RWPE2 (cell line): ENCODE results near the gene IZUMO1.

Source experiments
- ATAC-seq: fragments of 200-7000 bp; cut with Tn5 transposase; 3 replicates; pipeline ENCODE4 v1.9.1; 2021; ENCODE audit warnings: low read depth
- DNase-seq: peaks from one replicate; pipeline ENCODE4 v3.0.0-alpha.2; 2020; ENCODE audit warnings: low spot score
- H3K27ac ChIP-seq: fragments of 450-650 bp; 2 replicates; pipeline ENCODE4 v1.5.1; 2017; ENCODE audit warnings: mild to moderate bottlenecking; ENCODE audit not compliant: poor library complexity, severe bottlenecking
- H3K27me3 ChIP-seq: fragments of 250-450 bp; sonication (Bioruptor Pico); 2 replicates; pipeline ENCODE4 v1.5.1; 2021; ENCODE audit warnings: mild to moderate bottlenecking, moderate library complexity; ENCODE audit not compliant: insufficient read depth, poor library complexity, severe bottlenecking
- H3K36me3 ChIP-seq: fragments of 250-450 bp; sonication (Bioruptor Pico); 2 replicates; pipeline ENCODE4 v1.5.1; 2020; ENCODE audit warnings: low read depth, mild to moderate bottlenecking, moderate library complexity
- H3K4me1 ChIP-seq: fragments of 250-450 bp; sonication (Bioruptor Pico); 2 replicates; pipeline ENCODE4 v1.5.1; 2021; ENCODE audit warnings: mild to moderate bottlenecking, moderate library complexity; ENCODE audit not compliant: insufficient read depth, poor library complexity, severe bottlenecking
- H3K4me3 ChIP-seq: fragments of 250-450 bp; sonication (Bioruptor Pico); 2 replicates; pipeline ENCODE4 v1.5.1; 2021; ENCODE audit warnings: mild to moderate bottlenecking, moderate library complexity; ENCODE audit not compliant: severe bottlenecking
- H3K9me3 ChIP-seq: fragments of 250-450 bp; sonication (Bioruptor Pico); 2 replicates; pipeline ENCODE4 v1.5.1; 2021; ENCODE audit warnings: mild to moderate bottlenecking, moderate library complexity; ENCODE audit not compliant: severe bottlenecking
- TF ChIP-seq, protein P1 (sequence below): fragments of 450-650 bp; IDR thresholded peaks from one replicate; pipeline ENCODE4 v1.5.1; 2017; ENCODE audit warnings: mild to moderate bottlenecking, moderate library complexity; ENCODE audit not compliant: poor library complexity, severe bottlenecking

IZUMO1 gene

GRCh38 chr19:48746738-48747575 lies at the start of gene IZUMO1:
TSS of gene IZUMO1 (minus strand) at chr19:48746909. CDS start at chr19:48745859, 1,050 bp downstream.
- no peak for DNase-seq
- Histone ChIP-seq H3K4me3 (no peak within 1 kb of the TSS), H3K27ac (no peak within 1 kb of the TSS), H3K27me3 (no peaks in the 10 kb centered on the region), H3K9me3 (no peaks in the 10 kb centered on the region), H3K36me3 (peaks cover 40% of the 10 kb centered on the region), H3K4me1 (no peaks in the 10 kb centered on the region)
- no peak for ATAC-seq
- TF ChIP-seq, protein P1, sequence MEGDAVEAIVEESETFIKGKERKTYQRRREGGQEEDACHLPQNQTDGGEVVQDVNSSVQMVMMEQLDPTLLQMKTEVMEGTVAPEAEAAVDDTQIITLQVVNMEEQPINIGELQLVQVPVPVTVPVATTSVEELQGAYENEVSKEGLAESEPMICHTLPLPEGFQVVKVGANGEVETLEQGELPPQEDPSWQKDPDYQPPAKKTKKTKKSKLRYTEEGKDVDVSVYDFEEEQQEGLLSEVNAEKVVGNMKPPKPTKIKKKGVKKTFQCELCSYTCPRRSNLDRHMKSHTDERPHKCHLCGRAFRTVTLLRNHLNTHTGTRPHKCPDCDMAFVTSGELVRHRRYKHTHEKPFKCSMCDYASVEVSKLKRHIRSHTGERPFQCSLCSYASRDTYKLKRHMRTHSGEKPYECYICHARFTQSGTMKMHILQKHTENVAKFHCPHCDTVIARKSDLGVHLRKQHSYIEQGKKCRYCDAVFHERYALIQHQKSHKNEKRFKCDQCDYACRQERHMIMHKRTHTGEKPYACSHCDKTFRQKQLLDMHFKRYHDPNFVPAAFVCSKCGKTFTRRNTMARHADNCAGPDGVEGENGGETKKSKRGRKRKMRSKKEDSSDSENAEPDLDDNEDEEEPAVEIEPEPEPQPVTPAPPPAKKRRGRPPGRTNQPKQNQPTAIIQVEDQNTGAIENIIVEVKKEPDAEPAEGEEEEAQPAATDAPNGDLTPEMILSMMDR: no peak

GRCh38 chr19:48795685-48796070 lies 49.0 kb upstream of the IZUMO1 start:
- peak overlapping the region; percentile 37 for H3K27ac ChIP-seq
- TF ChIP-seq, protein P1: no peak
- H3K9me3 ChIP-seq: no peaks in the 10 kb centered on the region
- H3K36me3 ChIP-seq: no peaks in the 10 kb centered on the region
- H3K4me3 ChIP-seq: no peak overlapping the region
- ATAC-seq (no peak), DNase-seq (no peak)
- peaks cover 8% of the 10 kb centered on the region for H3K4me1 ChIP-seq
- H3K27me3 ChIP-seq: no peaks in the 10 kb centered on the region

- peak; percentile 97 for ATAC-seq
- TF ChIP-seq, protein P1: peak; percentile 97
- no peaks in the 10 kb centered on the region for H3K36me3 ChIP-seq
Observed at GRCh38 chr19:48795055-48795684, 48.5 kb upstream of the IZUMO1 start.

DNA sequence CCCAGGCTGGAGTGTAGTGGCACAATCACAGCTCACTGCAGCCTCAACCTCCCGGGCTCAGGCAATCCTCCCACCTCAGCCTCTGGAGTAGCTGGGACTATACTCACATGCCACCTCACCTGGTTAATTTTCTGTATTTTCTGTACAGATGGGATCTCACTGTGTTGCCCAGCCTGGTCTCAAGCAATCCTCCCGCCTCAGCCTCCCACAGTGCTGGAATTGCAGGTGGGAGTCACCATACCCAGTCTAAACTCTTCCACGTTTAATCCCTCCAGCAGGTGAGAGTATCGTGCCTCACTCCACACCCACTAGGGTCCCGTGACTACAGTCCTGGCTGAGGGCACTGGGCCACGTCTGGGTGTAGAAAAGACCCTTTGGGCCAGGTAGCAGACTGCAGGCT lies 47.6 kb upstream of the IZUMO1 start:
- H3K4me3 ChIP-seq: no peak overlapping the region
- ATAC-seq: no peak
- peaks cover 6% of the 10 kb centered on the region for H3K4me1 ChIP-seq
- no peaks in the 10 kb centered on the region for H3K9me3 ChIP-seq
- no peak overlapping the region for H3K27ac ChIP-seq
- no peaks in the 10 kb centered on the region for H3K27me3 ChIP-seq
- TF ChIP-seq, protein P1: no peak
- no peaks in the 10 kb centered on the region for H3K36me3 ChIP-seq
- no peak for DNase-seq

More at GRCh38 chr19:48795055-48795684, 48.5 kb upstream of the IZUMO1 start:
- peak overlapping the region; percentile 37 for H3K27ac ChIP-seq
- H3K9me3 ChIP-seq: no peaks in the 10 kb centered on the region
- peak; percentile 93 for DNase-seq
- H3K27me3 ChIP-seq: no peaks in the 10 kb centered on the region
- peaks cover 8% of the 10 kb centered on the region for H3K4me1 ChIP-seq
- peak overlapping the region; percentile 27 for H3K4me3 ChIP-seq
